Measurements from ENCODE around the gene RGS9BP.

Gene RGS9BP

DNA sequence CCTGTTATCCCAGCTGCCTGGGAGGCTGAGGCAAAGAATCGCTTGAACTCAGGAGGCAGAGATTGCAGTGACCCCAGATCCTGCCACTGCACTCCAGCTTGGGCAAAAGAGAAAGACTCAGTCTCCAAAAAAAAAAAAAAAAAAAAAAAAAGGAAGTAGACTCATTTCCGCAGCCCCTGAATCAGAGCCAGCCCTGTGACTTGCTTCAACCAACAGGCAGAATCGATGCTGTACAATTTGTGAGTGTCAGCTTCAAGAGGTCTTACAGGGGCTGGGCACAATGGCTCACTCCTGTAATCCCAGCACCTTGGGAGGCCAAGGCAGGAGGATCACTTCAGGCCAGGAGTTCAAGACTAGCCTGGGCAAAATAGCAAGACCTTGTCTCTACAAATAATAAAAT is 13.5 kb upstream of the RGS9BP start:
- Histone ChIP-seq H3F3A (ENCODE audit: insufficient read depth, low read length) (no peaks in the 10 kb centered on the region), H3K4me1 (ENCODE audit: insufficient read depth, low read length, severe bottlenecking) (no peaks in the 10 kb centered on the region), H3K9ac (ENCODE audit: low read length) (no peak overlapping the region), H3K4me2 (ENCODE audit: low read length) (no peak overlapping the region), H3K79me2 (ENCODE audit: insufficient read depth, low read length) (peaks cover 28% of the 10 kb centered on the region), H3K9me3 (ENCODE audit: low read length) (no peaks in the 10 kb centered on the region), H3K27me3 (ENCODE audit: insufficient read depth, low read length) (no peaks in the 10 kb centered on the region), H3K9me2 (ENCODE audit: low read depth, low read length) (no peaks in the 10 kb centered on the region), H2AFZ (ENCODE audit: low read length) (no peak overlapping the region), H3K27ac (ENCODE audit: low read depth, low read length, poor library complexity, severe bottlenecking) (no peak overlapping the region), H3K4me3 (ENCODE audit: low read depth, low read length, poor library complexity, severe bottlenecking) (no peak overlapping the region), H3K36me3 (ENCODE audit: insufficient read depth, low read length) (peaks cover 24% of the 10 kb centered on the region), H4K20me1 (ENCODE audit: insufficient read depth, low read length) (no peaks in the 10 kb centered on the region)
- TF ChIP-seq, protein P1, sequence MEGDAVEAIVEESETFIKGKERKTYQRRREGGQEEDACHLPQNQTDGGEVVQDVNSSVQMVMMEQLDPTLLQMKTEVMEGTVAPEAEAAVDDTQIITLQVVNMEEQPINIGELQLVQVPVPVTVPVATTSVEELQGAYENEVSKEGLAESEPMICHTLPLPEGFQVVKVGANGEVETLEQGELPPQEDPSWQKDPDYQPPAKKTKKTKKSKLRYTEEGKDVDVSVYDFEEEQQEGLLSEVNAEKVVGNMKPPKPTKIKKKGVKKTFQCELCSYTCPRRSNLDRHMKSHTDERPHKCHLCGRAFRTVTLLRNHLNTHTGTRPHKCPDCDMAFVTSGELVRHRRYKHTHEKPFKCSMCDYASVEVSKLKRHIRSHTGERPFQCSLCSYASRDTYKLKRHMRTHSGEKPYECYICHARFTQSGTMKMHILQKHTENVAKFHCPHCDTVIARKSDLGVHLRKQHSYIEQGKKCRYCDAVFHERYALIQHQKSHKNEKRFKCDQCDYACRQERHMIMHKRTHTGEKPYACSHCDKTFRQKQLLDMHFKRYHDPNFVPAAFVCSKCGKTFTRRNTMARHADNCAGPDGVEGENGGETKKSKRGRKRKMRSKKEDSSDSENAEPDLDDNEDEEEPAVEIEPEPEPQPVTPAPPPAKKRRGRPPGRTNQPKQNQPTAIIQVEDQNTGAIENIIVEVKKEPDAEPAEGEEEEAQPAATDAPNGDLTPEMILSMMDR (IDR thresholded peaks at IDR 0.05; ENCODE audit: low read length), result no peak
- no peak for TF ChIP-seq EZH2 (IDR thresholded peaks at IDR 0.05; ENCODE audit: borderline replicate concordance, low read length)

DNA sequence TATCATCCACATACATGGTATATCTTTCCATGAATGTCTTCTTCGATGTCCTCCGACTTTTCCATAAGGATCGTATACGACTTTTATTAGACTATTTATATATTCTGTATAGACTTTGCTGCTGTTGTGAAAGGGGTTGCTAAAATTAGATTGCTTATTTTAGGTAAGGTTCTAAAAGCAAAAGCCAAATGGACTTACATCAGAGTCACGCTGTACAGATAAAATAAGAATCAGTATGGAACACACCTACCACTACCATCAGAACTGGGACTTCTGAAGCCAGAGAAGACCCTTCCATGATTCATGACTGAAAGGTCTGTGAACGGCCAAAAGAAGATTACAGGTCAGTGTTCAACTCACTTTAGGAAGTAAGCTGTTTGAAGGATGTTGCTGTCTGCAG is 9.6 kb upstream of the RGS9BP start:
- no peak overlapping the region for H2AFZ ChIP-seq (ENCODE audit: low read length)
- H3K9me2 ChIP-seq (ENCODE audit: low read depth, low read length), result no peaks in the 10 kb centered on the region
- TF ChIP-seq, protein P1 (IDR thresholded peaks at IDR 0.05; ENCODE audit: low read length), result no peak
- no peak for TF ChIP-seq EZH2 (IDR thresholded peaks at IDR 0.05; ENCODE audit: borderline replicate concordance, low read length)
- no peaks in the 10 kb centered on the region for H3F3A ChIP-seq (ENCODE audit: insufficient read depth, low read length)
- peaks cover 49% of the 10 kb centered on the region for H3K79me2 ChIP-seq (ENCODE audit: insufficient read depth, low read length)
- no peak overlapping the region for H3K4me3 ChIP-seq (ENCODE audit: low read depth, low read length, poor library complexity, severe bottlenecking)
- H3K27ac ChIP-seq (ENCODE audit: low read depth, low read length, poor library complexity, severe bottlenecking), result no peak overlapping the region
- no peak overlapping the region for H3K9ac ChIP-seq (ENCODE audit: low read length)
- H3K4me2 ChIP-seq (ENCODE audit: low read length), result no peak overlapping the region
- H3K27me3 ChIP-seq (ENCODE audit: insufficient read depth, low read length), result no peaks in the 10 kb centered on the region
- H4K20me1 ChIP-seq (ENCODE audit: insufficient read depth, low read length), result no peaks in the 10 kb centered on the region
- no peaks in the 10 kb centered on the region for H3K9me3 ChIP-seq (ENCODE audit: low read length)
- H3K36me3 ChIP-seq (ENCODE audit: insufficient read depth, low read length), result peaks cover 19% of the 10 kb centered on the region
- no peaks in the 10 kb centered on the region for H3K4me1 ChIP-seq (ENCODE audit: insufficient read depth, low read length, severe bottlenecking)

DNA sequence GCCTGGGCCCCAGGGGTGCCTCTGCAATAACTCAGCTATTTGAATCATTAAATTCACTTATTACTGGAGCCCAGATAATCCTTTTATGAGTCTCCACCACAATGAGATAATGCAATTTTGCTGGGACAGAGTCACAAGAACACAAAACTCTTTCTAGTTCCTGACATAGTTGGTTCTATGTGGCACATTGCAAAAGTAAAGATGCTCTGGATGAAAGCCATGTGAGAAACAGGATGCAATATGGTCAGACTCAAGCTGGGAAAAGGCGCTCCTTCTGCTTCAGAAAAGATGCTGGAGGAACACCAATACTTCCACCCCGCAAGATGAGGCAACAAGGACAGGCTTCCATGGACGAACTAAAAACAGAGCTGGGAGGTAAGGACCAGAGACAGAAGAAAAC is 6.3 kb upstream of the RGS9BP start:
- no peaks in the 10 kb centered on the region for H3K9me2 ChIP-seq (ENCODE audit: low read depth, low read length)
- TF ChIP-seq, protein P1 (IDR thresholded peaks at IDR 0.05; ENCODE audit: low read length), result no peak
- H2AFZ ChIP-seq (ENCODE audit: low read length), result no peak overlapping the region
- H3K4me3 ChIP-seq (ENCODE audit: low read depth, low read length, poor library complexity, severe bottlenecking), result no peak overlapping the region
- H3K36me3 ChIP-seq (ENCODE audit: insufficient read depth, low read length), result peaks cover 19% of the 10 kb centered on the region
- no peaks in the 10 kb centered on the region for H3F3A ChIP-seq (ENCODE audit: insufficient read depth, low read length)
- no peak overlapping the region for H3K27ac ChIP-seq (ENCODE audit: low read depth, low read length, poor library complexity, severe bottlenecking)
- peaks cover 25% of the 10 kb centered on the region for H3K4me1 ChIP-seq (ENCODE audit: insufficient read depth, low read length, severe bottlenecking)
- H3K9me3 ChIP-seq (ENCODE audit: low read length), result no peaks in the 10 kb centered on the region
- no peak overlapping the region for H3K4me2 ChIP-seq (ENCODE audit: low read length)
- H4K20me1 ChIP-seq (ENCODE audit: insufficient read depth, low read length), result no peaks in the 10 kb centered on the region
- no peaks in the 10 kb centered on the region for H3K27me3 ChIP-seq (ENCODE audit: insufficient read depth, low read length)
- peaks cover 67% of the 10 kb centered on the region for H3K79me2 ChIP-seq (ENCODE audit: insufficient read depth, low read length)
- H3K9ac ChIP-seq (ENCODE audit: low read length), result no peak overlapping the region
